Stimulated activated naive CD4-positive, alpha-beta T cell (primary cell): ENCODE results near the gene COX10.
A peak's percentile ranks its signal among the peaks of the same experiment; 100 is the strongest.
"Not testable (repeated sequence)": the region's sequence is repeated elsewhere in the genome, so short reads cannot be mapped to it uniquely, and the experiment has no call there.

ENCODE experiments used
- DNase-seq, 6 experiments: peaks; one replicate each; lab custom pipeline; 2025; lab: John Stamatoyannopoulos, UW

COX10 gene

DNA sequence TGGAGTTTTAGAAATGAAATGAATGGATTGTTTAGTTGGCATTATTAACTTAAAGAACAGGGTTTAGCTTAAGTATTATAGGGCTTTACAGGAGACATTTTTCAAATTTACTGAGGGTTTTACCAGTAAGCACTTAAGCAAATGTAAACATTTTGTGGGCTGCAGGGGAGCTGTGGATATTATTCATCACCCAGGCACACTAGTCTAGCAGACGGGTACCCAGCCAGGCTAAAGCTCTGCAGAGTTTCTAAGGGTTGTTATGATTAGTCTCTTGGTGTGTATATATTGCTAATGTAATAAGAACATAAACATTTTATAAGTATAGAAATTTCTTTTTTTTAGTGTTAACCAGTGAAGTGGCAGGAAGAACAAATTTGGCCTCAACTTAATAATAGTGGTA lies 110.6 kb downstream of the COX10 start:
- DNase-seq: not testable (repeated sequence)

DNA sequence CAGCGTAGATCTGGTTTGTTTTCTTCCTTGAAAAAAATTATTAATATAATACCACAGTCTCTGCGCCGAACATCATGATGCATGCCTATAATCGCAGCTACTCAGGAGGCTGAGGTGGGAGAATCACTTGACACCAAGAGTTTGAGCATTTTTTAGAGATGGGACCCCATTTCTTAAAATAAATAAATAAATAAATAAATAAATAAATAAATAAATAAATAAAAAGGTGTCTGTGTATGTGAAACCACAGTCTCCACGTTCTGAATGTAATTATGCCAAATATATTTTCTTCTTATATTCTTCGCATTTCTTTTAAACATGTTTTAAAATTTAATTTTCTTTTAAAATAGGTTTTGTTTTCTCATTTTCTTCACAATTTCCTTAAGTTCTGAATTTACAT lies 112.8 kb downstream of the COX10 start:
- DNase-seq: not testable (repeated sequence)

DNA sequence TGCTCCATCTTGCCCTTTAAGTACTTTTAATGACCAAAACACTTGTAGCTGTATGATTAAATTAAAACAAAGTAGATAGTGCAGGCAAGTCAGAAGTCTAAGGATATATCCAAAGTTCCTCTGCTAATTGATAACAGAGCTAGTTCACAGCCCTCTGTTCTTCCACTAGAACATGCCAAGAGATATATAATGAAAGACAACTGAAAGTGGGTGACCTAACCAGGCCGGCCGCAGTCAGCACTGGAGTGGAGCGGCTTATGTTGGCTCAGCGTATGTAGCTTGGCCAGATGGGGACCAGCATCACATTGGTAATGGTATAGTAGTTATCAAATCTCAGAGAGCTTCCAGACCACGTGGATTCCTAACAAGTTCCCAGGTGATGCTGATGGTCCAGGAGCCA lies 115.2 kb downstream of the COX10 start:
- not testable (repeated sequence) for DNase-seq

DNA sequence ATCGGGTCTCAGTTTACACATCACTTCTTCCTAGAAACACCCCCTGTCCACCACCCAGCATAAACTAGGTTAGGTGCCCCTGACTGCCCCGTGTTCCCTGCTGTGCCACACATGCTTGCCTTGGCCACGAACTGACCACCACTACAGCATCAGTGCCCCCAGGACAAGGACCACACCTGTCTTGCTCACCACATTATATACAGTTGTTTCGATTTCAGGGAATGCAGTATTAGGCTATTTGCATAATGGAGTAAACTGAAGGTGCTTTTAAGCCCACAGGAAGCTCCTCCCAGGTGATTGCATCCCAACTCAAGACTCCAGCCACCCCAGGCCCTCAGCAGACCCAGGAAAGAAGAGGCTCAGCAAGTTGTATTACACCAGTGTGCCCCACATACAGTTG lies 117.1 kb downstream of the COX10 start:
- not testable (repeated sequence) for DNase-seq

DNA sequence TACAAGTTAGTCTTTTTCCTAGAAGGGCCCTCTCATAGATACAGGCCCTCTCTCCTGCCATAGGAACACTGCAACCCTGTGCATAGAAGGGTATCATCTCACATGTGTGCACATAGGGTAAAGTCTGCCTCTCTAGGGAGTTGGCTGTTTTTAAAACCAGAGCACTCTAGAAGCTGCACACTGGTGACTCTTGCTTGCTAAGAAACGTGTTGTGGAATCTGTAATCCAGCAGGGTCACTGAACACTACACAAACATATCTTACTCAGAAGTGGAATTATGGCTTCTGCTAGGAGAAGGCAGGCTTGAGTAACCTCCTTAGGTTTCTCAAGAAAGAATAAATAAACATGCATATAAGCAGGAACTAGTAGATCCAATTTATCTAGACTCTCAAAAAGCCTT lies 121.5 kb downstream of the COX10 start:
- DNase-seq: not testable (repeated sequence)

DNA sequence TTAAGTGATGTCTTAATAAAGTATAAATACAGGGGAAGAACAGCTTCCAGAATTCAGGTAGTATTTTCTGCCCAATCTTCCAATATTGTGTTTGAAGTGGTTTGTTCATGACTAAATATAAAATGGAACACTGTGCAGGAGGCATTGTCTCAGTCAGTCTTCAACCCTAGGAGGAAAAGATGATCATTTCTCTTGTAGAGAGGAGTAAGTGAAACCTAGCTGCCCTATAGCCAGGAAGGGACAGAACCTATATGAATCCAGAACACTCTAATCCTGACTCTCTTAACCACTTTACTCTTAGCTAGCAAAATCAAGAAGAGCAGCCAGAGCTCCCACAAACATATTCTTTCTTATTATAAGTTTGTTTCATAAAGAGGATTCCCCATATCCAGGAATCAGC lies 122.2 kb downstream of the COX10 start:
- not testable (repeated sequence) for DNase-seq

DNA sequence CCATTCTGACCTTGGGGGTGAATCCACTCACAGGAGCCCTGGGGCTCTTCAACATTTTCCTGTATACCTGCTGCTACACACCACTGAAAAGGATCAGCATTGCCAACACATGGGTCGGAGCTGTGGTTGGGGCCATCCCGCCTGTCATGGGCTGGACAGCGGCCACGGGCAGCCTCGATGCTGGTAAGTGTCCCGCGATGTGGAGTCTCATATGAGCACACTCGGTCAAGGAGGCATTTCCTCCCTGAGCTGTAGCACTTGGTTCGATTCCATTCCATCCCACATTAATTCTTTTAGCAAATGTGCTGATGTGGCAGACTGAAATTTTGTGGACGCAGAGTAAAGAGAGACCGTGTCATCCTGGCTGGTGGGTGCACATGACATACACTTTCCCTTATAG lies 122.7 kb downstream of the COX10 start:
- DNase-seq: not testable (repeated sequence)

DNA sequence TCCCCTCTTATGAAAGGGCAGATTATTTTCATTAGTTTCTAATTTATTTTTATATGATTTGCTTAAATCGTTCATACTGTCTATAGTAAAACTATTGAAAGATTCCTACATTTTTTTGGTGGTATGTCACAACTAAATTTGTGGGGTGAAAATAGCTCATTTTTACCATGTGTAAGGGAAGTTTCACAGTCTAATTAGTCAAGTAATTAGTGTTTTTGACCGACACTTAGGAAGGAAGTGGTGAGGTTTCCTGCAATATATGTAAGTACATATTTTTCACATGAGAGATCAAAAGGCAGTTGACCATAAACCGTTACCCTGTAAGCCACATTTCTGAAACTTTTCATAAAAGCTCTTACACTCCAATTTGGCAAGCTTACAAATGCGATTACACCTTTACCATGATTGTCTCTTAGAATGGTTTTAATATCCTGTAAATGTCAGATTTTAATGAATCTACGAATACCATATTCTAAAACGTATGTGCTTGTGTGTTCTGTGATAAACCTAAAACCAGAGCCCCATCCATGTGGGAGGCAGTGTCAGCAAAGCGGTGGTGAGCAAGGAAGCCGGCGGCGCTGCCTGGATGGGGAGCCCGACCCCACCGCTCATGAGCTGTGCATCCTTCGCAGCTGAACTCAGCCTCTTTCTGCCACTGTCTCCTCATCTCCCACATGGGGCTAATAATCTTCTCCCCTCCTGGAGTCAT lies 123.5 kb downstream of the COX10 start:
- not testable (repeated sequence) for DNase-seq

DNA sequence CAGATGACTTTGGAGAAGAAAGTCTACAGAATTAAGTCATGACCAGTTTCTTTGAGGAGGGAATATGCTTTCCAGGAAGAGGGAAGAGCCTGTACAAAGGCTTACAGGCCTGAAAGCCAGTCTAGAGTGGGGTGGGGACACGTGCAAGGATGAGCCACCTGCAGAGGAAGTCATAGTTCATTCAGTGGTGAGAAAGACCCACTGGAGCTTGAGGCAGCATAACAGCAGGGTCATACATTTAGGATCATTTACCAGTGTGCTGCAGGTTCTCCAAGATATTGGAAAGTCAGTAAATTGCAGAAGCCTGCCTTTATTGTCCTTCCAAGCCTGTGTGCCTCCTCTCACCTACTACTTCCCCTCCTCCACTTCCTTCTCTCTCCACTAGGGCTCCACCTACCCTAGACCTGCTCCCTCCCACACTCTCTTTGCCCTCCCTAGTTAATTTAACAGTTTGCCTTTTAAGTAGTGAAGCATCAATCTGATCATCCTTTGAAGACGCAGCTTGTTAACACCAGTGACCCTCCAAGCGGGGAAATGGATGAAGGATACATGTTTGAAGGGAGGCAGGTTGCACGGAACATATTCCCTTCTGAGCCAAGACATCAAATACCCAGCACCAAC lies 127.2 kb downstream of the COX10 start:
- DNase-seq: peak in 2 of 6 experiments; percentile 8 to 19

DNA sequence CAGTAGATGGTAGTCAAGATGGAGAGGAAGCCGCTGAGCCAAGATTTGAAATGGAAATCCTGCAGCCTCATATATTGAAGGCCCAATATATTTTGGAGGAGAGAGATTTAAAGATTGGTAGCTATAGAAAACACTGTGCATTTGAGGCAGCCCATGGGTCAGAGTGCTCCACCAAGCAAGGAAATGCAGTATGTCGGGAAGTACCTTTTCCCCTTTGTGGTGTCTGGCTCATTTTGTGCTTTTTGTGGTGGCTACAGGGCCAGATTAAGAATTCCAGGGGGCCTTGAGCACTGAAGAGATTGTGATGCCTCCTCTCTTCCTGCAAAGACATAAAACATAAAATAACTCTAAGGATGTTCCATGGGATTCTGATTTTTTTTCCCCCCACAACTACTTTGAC lies 127.8 kb downstream of the COX10 start:
- no peak for DNase-seq

DNA sequence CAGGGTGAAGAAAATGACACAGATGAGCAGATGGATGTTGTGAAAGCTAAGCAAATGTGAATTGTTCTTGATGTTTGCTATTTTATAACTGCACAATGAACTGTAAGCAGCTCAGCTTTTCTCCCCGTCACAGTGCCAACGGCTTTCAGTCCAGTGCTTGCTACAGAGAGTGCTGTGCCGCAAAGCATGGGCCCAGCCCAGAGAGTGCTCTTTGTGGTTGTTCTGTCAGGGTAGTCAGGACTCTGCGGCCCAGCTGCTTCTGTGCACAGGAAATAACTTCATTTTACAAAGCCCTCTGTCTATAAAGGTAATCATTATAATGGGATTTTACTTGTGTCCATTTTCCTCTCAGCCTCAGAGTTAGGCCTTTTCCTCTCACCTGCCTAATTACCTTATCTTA lies 128.3 kb downstream of the COX10 start:
- DNase-seq: peak in 3 of 6 experiments; percentile 10 to 40 (median 37)

DNA sequence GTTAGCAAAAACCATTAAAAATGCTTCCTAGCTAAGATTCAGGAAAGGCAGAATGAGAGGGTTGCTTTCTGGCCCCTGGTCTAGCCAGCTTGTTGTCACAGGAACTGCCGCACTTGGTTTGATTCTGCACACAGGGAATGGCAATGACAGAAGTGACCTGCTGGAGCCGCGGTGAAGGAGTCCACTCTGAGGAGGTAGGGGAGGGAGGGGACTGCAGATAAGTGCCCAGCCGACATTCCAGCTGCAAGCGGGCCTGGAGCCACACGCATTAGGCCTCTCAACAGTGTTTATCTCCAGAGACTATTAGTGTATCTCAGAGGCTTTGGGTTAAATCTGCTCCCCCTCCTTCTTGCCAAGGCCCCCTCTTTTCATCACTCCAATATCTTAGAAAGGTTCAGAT lies 128.7 kb downstream of the COX10 start:
- no peak for DNase-seq

DNA sequence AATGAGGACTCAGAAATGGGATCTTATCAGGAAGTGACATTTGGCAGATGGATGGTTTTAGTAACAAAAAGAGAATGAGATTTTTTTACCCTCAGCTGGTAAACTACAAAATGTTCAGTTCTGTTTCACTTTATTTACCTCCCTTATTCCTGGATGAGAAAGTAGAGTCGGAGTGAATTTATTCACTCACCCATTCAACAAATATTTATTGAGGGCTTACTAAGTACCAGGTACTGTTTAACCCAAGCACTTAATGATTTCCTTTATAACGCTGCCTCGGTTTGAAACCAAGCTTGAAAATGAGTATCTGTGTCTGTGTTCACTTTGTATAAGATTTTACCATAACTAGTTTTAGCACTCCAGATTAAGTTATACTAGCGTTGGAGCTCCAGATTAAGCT lies 129.3 kb downstream of the COX10 start:
- DNase-seq: no peak

DNA sequence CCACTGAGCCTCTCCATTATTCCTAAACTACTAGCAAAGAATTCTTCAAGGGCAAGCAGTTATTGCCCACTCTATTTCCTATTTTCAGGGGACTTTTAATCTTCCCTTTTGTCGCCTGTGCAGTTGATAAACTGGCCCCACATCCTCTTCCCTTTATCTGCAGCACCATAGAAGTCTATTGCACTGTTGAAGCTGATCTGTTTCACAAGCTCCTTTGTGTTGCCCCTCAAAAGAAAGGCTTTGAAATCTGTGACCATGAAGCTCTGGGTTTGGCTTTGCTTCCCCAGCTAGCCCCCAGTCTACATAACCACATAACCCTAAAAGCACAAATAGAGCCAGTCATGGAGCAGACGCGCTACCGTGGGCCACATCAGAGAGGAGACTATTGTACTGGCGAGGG lies 130.3 kb downstream of the COX10 start:
- DNase-seq: no peak

DNA sequence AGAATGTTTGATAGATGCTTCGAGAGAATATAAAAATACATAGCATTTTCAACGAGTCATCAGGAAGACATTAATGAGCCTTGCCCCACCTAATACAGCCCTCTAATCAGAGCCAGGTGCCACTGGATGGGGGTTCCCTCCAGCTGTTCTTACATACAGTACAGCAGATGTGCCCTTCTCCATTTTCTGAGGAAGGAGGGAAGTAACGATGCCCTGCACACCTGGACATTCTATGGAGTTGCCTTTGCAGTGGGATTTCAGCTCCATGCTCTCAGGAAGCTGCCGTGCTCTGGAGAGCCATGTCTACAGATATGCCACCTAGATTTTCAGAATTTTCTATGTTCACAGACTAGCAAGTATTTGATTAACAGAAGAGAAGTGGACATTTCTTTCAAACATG lies 131.1 kb downstream of the COX10 start:
- peak in 1 of 6 experiments; percentile 20 for DNase-seq

DNA sequence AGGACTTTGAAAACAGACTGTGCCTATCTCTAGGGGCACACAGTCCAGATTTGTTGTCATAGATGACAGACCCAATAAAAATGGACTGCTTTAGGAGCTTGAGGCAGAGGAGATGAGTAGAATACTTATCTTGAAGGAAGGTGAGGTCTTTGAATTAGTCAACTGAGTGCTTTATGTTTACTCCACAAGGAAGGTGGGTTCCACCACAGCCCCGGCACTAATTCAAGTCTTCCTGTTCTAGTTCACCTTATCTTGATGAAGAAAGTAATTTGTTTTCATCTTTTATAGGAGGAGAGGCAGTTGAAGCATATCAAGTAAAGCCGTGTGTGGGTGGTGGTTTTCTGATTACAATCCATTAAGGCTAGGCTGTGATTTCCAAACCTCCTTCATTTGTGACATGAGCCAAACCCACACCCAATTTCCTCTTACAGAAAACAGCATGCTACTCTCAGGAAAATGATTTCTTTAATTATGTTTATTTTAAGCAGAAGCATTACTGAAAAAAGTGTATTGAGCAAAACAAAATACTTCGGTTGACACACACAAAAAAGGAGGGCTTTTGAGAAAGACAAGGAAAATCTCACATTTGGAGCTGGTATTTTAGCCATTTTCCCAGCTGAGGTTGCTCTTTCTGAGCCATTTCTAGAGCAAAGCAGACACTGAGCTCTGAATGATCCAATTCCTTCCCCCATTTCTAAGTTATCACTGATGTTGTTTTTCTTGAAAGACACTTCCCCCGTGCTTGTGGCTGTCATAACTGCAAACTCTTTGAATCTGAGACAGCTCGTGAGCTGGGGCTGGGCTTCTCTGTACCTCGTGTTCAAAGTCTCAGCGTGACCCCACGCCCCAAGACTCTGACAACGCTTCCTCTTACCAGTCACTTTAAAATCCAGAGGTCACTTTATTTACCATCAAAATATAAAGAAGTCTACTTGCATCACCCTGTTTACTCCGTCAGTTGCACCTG lies 132.0 kb downstream of the COX10 start:
- DNase-seq: peak; percentile 46 to 85 (median 68)

DNA sequence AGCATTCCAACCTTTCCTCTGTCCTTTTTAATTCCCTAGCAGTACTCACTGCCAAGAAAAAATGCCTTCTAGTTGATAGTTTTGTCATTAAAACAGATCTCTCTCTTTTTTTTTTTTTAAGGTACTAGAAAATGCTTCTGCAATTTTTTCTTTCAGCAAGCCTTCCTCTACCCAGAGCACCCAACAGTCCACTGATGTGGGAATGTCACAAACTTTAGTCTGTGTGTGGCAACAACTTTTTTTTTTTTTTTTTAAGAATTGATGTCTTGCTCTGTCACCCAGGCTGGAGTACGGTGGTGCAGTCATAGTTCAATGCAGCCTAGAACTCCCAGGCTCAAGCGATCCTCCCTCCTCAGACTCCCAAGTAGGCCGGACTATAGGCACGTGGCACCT lies 132.7 kb downstream of the COX10 start:
- DNase-seq: no peak

DNA sequence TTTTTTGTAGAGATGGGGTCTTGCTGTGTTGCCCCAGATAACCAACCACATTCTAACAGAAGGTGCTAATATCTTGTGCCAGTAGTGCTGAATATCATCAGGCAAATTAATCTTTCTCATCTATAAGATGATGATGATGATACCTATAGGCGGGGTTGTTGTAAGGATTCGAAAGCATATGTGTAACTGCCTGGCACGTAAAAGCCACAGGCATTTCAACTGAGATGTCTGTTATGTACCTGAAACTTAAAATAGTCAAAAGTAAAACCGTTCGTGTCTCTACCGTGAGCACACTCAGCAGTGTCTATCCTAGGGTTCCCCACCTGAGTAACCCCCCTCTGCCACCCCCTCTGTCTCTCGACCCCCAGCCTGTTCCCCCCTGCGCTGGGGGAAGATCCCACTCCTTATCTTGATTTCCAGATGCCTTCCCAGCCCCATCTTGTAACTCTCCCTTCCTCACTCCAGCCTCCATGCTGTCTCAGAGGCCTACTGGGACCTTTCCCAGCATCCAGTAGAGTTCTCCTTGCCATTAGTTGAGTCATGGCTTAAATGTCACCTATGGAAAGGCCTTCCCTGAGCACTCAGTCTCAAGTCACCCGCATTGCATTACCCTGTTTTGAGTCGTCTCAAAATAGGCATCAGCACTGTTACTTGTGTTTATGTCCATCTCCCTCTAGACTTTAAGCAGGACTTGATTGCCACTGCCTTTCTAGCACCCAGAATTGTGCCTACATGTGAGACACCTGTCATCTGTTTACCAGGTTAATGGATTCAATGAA lies 133.3 kb downstream of the COX10 start:
- peak in 1 of 6 experiments; percentile 13 for DNase-seq

DNA sequence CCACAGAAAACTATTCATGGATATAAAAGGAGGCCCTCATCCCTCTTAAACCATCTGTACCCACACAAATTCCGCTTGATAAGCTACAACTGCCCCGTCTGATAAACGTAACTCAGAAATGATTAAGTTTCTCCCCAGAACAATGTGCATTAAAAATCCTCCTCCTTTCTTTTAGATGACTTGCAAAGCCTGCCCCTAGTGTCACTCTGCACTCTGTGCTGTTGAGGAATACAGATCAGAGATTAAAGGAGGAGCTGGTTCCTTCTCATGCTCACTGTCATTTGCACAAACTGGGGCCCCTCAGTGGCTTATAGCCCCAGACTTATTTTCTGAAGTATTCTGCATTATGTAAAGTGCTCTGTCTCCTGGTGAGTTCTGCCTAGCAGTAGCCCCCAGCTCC lies 134.1 kb downstream of the COX10 start:
- peak in 5 of 6 experiments; percentile 17 to 67 (median 50) for DNase-seq

DNA sequence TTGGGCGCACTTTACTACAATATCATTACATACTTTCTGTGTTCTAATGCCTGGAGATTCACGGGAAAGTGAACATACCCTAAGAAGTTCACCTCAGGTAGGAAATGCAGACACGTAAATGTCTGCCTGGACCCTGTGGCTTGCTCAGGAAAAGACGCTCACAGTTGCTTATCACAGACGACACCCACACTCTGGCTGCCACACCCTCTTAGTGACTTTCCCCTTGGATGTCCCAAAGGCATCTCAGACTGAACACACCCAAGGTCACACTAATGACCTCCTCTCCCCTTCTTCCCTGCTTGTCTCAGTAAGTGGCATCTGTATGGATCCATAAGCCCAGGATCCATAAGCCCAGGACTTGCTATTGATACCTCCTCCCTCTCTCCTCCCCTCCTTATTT lies 134.8 kb downstream of the COX10 start:
- peak in 2 of 6 experiments; percentile 19 to 21 for DNase-seq

DNA sequence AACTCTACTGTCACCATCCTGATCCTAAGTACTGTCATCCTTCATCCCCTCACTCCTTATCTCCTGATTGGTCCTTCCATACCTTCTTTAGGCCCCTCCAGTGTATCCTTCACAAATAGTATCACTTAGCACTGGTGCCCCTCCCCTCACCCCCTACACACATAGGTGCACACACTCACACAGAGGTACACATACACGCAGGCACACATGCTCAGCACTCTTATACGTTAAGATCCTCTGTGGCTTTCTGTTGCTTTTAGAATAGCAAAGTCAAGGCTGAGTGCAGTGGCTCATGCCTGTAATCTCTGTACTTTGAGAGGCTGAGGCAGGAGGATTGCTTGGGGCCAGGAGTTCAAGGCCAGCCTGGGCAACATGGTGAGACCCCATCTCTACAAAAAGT lies 135.2 kb downstream of the COX10 start:
- peak in 1 of 6 experiments; percentile 8 for DNase-seq

DNA sequence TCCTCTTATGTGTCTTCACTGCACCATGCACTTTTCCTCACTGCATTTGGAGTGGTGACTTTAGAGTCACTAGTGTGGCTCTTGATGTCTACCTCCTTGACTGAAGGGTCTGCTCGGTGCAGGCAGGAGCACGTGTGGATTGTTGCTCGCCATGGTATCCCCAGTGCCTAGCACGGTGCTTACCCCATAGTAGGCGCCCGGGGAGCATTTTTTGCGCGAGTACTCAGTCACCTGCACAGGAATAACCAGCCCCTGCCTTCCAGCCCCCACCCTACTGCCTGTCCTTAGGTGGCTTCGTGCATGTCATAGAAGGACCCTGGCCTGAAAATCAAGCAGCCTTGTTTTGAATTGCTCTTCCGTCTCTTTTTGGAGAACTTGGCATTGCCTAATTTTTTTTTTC lies 136.1 kb downstream of the COX10 start:
- DNase-seq: no peak
